Measurements from ENCODE around the gene POC1A.
"Not testable (repeated sequence)": the region's sequence is repeated elsewhere in the genome, so short reads cannot be mapped to it uniquely, and the experiment has no call there.

POC1A gene

GRCh38 chr3:52167240-52167639, 13.0 kb upstream of the POC1A start:
- intact Hi-C loops (cut with DNase I), result no loop called here
- no peak for DNase-seq

- DNase-seq, result no peak
- intact Hi-C loops (cut with DNase I), result no loop called here
Measured at GRCh38 chr3:52162250-52162872, 8.1 kb upstream of the POC1A start.

GRCh38 chr3:52159503-52159902, 5.3 kb upstream of the POC1A start:
- intact Hi-C loops (cut with DNase I), result no loop called here
- no peak for DNase-seq

- intact Hi-C loops (cut with DNase I), result no loop called here
- DNase-seq, result no peak
Measured at GRCh38 chr3:52155912-52156311, 1.7 kb upstream of the POC1A start.

- no peak for DNase-seq
- intact Hi-C loops (cut with DNase I), result loop anchor here (5.0 kb wide), 1 partner anchor 211 kb away; the partner anchor contains the start of genes PARP3 and RRP9
Measured at GRCh38 chr3:52153389-52154096, 680 bp downstream of the POC1A start.

- not testable (repeated sequence) for DNase-seq
- intact Hi-C loops (cut with DNase I), result loop anchor here (5.0 kb wide), 1 partner anchor 210 kb away; the partner anchor contains the start of genes PARP3 and RRP9
Measured at GRCh38 chr3:52151991-52152390, 2.2 kb downstream of the POC1A start.

- intact Hi-C loops (cut with DNase I), result loop anchor here (5.0 kb wide), 1 partner anchor 209 kb away; the partner anchor contains the start of genes PARP3 and RRP9
- no peak for DNase-seq
Measured at GRCh38 chr3:52150860-52151259, 3.4 kb downstream of the POC1A start.

- no peak for DNase-seq
- intact Hi-C loops (cut with DNase I), result loop anchor here (5.0 kb wide), 1 partner anchor 208 kb away; the partner anchor contains the start of genes PARP3 and RRP9
Measured at GRCh38 chr3:52150357-52150756, 3.9 kb downstream of the POC1A start.

GRCh38 chr3:52149726-52150125, 4.5 kb downstream of the POC1A start:
- DNase-seq, result no peak
- intact Hi-C loops (cut with DNase I), result loop anchor here (5.0 kb wide), 1 partner anchor 207 kb away; the partner anchor contains the start of genes PARP3 and RRP9

GRCh38 chr3:52149021-52149420, 5.2 kb downstream of the POC1A start:
- intact Hi-C loops (cut with DNase I), result no loop called here
- DNase-seq, result no peak

GRCh38 chr3:52147804-52148203, 6.4 kb downstream of the POC1A start:
- no peak for DNase-seq
- intact Hi-C loops (cut with DNase I), result no loop called here

- no peak for DNase-seq
- intact Hi-C loops (cut with DNase I), result no loop called here
Measured at GRCh38 chr3:52146811-52147210, 7.4 kb downstream of the POC1A start.

GRCh38 chr3:52146189-52146588, 8.0 kb downstream of the POC1A start:
- DNase-seq, result no peak
- intact Hi-C loops (cut with DNase I), result no loop called here

GRCh38 chr3:52145736-52146110, 8.5 kb downstream of the POC1A start:
- intact Hi-C loops (cut with DNase I), result no loop called here
- no peak for DNase-seq

GRCh38 chr3:52144796-52145735, 9.2 kb downstream of the POC1A start:
- DNase-seq, result no peak
- intact Hi-C loops (cut with DNase I), result loop anchor here (1.0 kb wide), 1 partner anchor 143 kb away; no protein-coding TSS in a partner anchor

- intact Hi-C loops (cut with DNase I), result loop anchor here (1.0 kb wide), 1 partner anchor 142 kb away; no protein-coding TSS in a partner anchor
- peak; percentile 77 to 96 (median 90) for DNase-seq
Measured at GRCh38 chr3:52144034-52144795, 10.0 kb downstream of the POC1A start.

GRCh38 chr3:52143616-52144015, 10.6 kb downstream of the POC1A start:
- no peak for DNase-seq
- intact Hi-C loops (cut with DNase I), result loop anchor here (1.0 kb wide), 1 partner anchor 141 kb away; no protein-coding TSS in a partner anchor

GRCh38 chr3:52143156-52143555, 11.1 kb downstream of the POC1A start:
- intact Hi-C loops (cut with DNase I), result no loop called here

GRCh38 chr3:52141751-52142150, 12.5 kb downstream of the POC1A start:
- intact Hi-C loops (cut with DNase I), result no loop called here
- no peak for DNase-seq

More at GRCh38 chr3:52143156-52143555, 11.1 kb downstream of the POC1A start:
- no peak for DNase-seq

Data from head of caudate nucleus (tissue), 42 donors.